Breast epithelium (tissue), 3 donors: ENCODE results near the gene ZNHIT1.

Experiments used
- POLR2A ChIP-seq: fragments of 450-650 bp; IDR thresholded peaks from one replicate; pipeline ENCODE4 v1.6.1; 2016; ENCODE audit warnings: antibody characterized with exemption, mild to moderate bottlenecking, moderate library complexity
- POLR2AphosphoS5 ChIP-seq, 3 donors: sonication (generic); formaldehyde crosslinking; IDR thresholded peaks; one replicate each; pipeline ENCODE4 v1.6.1; 2017; ENCODE audit warnings: antibody characterized with exemption in 3 of 3
- TF ChIP-seq, protein P1 (sequence below), 3 donors: fragments of 450-650 bp; IDR thresholded peaks; one replicate each; pipeline ENCODE4 v1.5.1; 2016 to 2017; ENCODE audit warnings: antibody characterized with exemption in 3 of 3, mild to moderate bottlenecking in 3 of 3, moderate library complexity in 3 of 3

GRCh38 chr7:101218236-101219125 is 516 bp downstream of the ZNHIT1 start:
- no peak for TF ChIP-seq POLR2A
- TF ChIP-seq, protein P1, sequence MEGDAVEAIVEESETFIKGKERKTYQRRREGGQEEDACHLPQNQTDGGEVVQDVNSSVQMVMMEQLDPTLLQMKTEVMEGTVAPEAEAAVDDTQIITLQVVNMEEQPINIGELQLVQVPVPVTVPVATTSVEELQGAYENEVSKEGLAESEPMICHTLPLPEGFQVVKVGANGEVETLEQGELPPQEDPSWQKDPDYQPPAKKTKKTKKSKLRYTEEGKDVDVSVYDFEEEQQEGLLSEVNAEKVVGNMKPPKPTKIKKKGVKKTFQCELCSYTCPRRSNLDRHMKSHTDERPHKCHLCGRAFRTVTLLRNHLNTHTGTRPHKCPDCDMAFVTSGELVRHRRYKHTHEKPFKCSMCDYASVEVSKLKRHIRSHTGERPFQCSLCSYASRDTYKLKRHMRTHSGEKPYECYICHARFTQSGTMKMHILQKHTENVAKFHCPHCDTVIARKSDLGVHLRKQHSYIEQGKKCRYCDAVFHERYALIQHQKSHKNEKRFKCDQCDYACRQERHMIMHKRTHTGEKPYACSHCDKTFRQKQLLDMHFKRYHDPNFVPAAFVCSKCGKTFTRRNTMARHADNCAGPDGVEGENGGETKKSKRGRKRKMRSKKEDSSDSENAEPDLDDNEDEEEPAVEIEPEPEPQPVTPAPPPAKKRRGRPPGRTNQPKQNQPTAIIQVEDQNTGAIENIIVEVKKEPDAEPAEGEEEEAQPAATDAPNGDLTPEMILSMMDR (IDR thresholded peaks at IDR 0.05) = no peak
- no peak for TF ChIP-seq POLR2AphosphoS5 (IDR thresholded peaks at IDR 0.05)
